HG03097 (cell line): Measurements from ENCODE around the gene NGFR.

ENCODE experiments used
- ATAC-seq: cut with Tn5 transposase; IDR thresholded peaks from one replicate; pipeline ENCODE4 v1.9.1; 2021; ENCODE audit not compliant: unreplicated experiment, low FRiP score

Gene NGFR

GRCh38 chr17:49468811-49469385 is 26.2 kb upstream of the NGFR start:
- ATAC-seq = no peak

- ATAC-seq = no peak
These were observed 25.0 kb upstream of the NGFR start for GRCh38 chr17:49469831-49470810.

DNA sequence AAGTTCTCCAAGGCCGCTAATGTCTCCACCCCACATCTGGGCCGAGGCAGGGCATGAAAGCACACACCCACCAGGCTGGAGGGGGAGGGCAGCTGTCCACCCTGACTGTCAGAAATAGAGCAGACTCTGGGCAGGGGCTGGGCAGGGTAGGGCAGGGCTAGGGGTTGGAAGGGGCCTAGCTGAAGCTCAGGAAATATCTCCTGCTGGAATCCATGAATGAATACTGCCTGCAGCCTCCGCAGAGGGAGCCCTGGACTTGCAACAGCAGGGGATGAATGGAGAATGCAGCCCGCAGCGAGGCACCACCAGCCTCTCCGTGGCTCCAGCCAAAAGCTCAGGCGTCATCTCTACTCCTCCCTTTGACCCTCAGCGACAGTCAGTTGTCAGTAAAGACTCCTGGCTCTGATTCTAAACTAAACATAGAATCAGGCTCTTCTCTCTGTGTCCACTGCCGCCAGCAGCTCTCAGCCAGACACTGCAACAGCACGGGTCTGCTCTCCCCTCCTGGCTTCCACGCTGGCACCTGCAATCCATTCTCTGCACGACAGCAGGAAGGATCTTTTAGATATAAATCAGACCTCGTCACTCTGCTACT is 23.9 kb upstream of the NGFR start:
- no peak for ATAC-seq

DNA sequence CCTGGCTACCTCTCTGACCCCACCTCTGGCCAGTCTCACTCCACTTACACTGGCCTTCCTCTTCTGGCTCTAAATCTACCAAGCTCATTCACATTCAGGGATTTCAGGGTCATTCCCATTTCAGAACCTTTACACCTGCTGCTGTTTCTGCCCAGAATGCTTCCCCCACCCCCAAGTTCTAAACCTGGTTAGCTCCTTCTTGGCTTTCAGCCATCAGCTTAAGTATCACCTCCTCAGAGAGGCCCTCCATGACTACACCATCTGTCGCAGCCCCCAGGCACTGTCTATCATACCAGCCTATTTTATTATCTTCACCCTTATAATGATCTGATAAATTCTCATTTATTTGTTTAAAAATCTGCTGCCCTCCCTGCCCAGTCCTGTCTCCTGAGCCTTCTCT is 23.3 kb upstream of the NGFR start:
- no peak for ATAC-seq

GRCh38 chr17:49472527-49472926 is 22.6 kb upstream of the NGFR start:
- ATAC-seq = no peak

GRCh38 chr17:49473900-49474751 is 21.0 kb upstream of the NGFR start:
- no peak for ATAC-seq

GRCh38 chr17:49477709-49478108 is 17.4 kb upstream of the NGFR start:
- no peak for ATAC-seq

DNA sequence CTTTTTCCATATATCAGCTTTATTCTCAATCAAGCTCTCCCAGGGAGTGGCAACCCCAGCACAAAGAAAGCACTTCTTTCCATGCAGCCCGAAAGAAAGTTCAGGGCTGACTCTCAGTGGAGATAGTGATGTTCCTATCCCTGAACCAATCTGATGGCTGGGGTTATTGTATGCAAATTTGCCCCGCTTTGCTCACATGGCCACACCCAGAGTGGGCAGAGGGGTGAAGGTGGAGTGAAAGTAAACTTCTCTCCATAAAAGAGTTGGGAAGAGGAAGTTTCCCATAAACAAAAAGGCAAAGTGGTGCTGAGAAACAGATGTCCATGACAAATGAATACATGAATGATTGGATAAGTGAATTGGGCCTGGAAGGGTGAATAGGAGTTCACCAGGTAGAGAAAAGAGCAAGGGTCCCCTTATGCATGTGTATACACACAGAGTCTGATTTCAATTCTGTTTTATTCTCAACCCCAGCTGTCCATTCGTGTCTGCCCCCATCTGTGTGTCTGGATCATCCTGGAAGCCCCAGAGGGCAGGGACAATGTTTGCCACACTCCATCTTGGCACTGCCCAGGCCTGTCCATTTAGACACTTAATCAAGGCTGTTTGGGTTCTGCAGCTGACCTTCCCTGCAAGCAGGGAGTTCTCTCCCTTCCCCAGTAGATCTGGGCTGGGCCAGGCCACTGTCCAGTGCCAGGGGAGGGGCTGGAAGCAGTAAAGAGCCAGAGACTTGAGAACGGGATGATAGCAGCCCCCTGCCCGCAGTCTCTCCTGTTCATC is 14.1 kb upstream of the NGFR start:
- ATAC-seq = no peak

GRCh38 chr17:49482144-49482817 is 12.8 kb upstream of the NGFR start:
- ATAC-seq = no peak

- no peak for ATAC-seq
These were observed 11.2 kb upstream of the NGFR start for GRCh38 chr17:49483599-49484509.

- no peak for ATAC-seq
These were observed 10.5 kb upstream of the NGFR start for GRCh38 chr17:49484588-49484987.

- no peak for ATAC-seq
These were observed 9.0 kb upstream of the NGFR start for GRCh38 chr17:49486012-49486641.

- ATAC-seq = no peak
These were observed 7.9 kb upstream of the NGFR start for GRCh38 chr17:49487183-49487582.

- no peak for ATAC-seq
These were observed 6.5 kb upstream of the NGFR start for GRCh38 chr17:49488612-49489011.

DNA sequence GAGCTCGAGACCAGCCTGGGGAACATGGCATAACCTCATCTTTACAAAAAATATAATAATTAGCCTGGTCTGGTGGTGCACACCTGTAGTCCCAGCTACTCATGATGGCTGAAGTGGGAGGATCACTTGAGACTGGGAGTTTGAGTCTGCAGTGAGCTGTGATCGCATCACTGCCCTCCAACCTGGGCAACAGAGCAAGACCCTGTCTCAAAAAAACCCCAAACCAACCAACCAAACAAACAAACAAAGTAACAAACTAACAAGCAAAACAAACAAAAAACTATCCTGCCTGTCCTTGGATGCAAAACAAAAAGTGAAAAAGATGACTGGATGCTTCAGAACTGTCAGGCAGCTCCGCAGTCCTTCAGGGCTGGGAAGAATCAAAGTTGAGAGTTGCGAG is 5.7 kb upstream of the NGFR start:
- no peak for ATAC-seq

DNA sequence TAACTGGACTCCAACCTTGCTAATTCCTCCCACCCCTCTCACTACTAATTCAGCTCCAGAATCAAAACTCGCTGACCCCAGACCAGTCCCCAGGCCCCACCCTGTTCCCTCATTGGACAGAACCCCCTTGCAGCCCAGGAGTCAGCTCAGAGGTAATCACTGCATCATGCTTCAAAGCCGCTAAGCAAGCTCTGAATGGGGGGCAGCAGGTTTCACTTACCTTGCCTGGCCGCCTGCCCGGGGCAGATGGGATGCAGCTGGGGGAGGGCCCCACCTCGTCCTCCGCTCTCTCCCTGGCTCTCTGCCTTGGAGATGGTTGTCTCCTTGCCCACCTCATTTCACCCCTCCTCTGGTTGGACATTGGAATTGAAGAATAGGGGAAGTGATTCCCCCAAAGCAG is 4.8 kb upstream of the NGFR start:
- ATAC-seq = no peak

GRCh38 chr17:49491192-49491769 is 3.8 kb upstream of the NGFR start:
- no peak for ATAC-seq
